WERI-Rb-1 (cell line): Measurements from ENCODE around the gene UTF1.

Experiments
- DNase-seq: peaks from one replicate; pipeline ENCODE4 v3.0.0-alpha.2; 2020
- H3K27ac ChIP-seq: fragments of 250-450 bp; sonication (Bioruptor Pico); 2 replicates; pipeline ENCODE4 v1.5.1; 2020; ENCODE audit warnings: mild to moderate bottlenecking, moderate library complexity
- H3K27me3 ChIP-seq: fragments of 250-450 bp; sonication (Bioruptor Pico); 2 replicates; pipeline ENCODE4 v1.5.1; 2021; ENCODE audit warnings: mild to moderate bottlenecking, low read depth, moderate library complexity; ENCODE audit not compliant: insufficient read depth, severe bottlenecking
- H3K36me3 ChIP-seq: fragments of 250-450 bp; sonication (Bioruptor Pico); 2 replicates; pipeline ENCODE4 v1.5.1; 2020; ENCODE audit warnings: mild to moderate bottlenecking, moderate library complexity
- H3K4me3 ChIP-seq: 2 replicates; pipeline ENCODE4 v1.5.1; 2011; ENCODE audit warnings: low read depth, mild to moderate bottlenecking, control low read depth, low read length
- H3K9me3 ChIP-seq: fragments of 250-450 bp; sonication (Bioruptor Pico); 2 replicates; pipeline ENCODE4 v1.5.1; 2021; ENCODE audit warnings: mild to moderate bottlenecking, moderate library complexity; ENCODE audit not compliant: severe bottlenecking
- TF ChIP-seq, protein P1 (sequence below): IDR thresholded peaks from 2 replicates; pipeline ENCODE4 v1.5.1; 2011; ENCODE audit warnings: low read depth, mild to moderate bottlenecking, control low read depth, inconsistent platforms, low read length

UTF1 gene

DNA sequence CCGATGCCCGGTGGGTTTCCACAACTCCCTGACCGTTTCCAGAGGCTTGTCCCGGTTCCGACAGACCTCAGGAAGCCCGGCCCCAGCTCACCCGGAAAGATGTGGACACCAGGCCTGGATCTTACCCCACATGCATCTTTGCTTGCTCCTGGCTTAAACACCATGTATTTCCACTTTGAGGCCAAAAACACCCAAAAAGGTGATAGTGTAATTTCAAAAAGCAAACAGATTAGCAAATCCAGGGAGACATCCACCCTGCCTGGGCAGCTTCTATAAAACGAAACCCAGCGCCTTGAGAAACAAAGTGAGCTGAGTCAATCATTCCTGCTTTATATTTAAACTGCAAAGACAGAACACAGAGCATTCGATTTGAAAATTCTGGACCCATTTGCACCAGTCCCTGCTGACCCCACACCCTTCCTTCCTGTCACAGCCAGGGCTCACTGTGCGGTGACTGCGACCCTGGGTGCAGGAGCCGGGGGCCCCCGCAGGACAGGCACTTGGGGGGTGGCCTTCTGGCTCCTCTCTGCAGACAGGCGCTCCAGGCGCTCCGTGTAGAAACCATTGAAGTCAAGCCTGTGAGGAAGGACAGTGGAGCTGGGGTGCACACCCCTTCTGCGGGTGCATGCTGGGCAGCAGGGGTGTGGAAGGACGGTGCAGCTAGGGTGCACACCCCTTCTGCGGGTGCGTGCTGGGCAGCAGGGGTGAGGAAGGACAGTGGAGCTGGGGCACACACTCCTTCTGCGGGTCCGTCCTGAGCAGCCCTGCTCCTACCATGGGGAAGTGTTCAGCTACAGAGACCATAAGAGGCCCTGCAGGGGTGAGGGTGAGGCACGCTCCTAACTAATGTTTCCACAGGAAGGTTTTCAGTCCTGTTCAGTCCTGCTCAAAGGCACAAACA is 49.6 kb downstream of the UTF1 start:
- Histone ChIP-seq H3K27me3 (peaks cover 10% of the 10 kb centered on the region), H3K36me3 (peaks cover 27% of the 10 kb centered on the region), H3K9me3 (no peaks in the 10 kb centered on the region), H3K27ac (no peak overlapping the region), H3K4me3 (no peak overlapping the region)
- DNase-seq: no peak
- TF ChIP-seq, protein P1, sequence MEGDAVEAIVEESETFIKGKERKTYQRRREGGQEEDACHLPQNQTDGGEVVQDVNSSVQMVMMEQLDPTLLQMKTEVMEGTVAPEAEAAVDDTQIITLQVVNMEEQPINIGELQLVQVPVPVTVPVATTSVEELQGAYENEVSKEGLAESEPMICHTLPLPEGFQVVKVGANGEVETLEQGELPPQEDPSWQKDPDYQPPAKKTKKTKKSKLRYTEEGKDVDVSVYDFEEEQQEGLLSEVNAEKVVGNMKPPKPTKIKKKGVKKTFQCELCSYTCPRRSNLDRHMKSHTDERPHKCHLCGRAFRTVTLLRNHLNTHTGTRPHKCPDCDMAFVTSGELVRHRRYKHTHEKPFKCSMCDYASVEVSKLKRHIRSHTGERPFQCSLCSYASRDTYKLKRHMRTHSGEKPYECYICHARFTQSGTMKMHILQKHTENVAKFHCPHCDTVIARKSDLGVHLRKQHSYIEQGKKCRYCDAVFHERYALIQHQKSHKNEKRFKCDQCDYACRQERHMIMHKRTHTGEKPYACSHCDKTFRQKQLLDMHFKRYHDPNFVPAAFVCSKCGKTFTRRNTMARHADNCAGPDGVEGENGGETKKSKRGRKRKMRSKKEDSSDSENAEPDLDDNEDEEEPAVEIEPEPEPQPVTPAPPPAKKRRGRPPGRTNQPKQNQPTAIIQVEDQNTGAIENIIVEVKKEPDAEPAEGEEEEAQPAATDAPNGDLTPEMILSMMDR: no peak

DNA sequence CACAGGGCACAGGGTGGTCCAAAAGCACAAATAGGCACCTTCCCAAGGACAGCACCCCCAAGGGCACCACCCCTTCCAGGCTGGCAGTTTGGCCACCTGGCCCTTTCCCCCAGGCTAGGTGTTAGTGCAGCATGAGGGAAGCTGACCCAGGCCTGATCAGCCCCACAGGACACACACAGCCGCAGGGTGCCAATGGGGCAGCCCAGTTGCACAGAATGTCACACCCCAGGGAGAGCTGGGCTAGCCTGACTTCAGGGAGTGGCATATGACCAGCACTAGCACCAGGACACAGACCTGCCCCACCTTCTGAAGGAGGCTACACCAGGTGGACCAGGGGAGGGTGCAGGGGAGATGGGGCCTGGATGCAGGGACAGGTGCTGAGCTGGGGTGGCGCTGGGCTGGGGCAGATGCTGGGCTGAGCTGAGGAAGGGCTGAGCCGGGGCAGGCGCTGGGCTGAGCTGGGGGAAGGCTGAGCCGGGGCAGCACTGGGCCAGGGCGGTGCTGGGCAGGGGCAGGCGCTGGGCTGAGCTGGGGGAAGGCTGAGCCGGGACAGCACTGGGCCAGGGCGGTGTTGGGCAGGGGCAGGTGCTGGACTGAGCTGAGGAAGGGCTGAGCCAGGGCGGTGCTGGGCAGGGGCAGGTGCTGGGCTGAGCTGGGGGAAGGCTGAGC is 50.5 kb downstream of the UTF1 start:
- H3K36me3 ChIP-seq: peaks cover 37% of the 10 kb centered on the region
- DNase-seq: no peak
- peaks cover 10% of the 10 kb centered on the region for H3K27me3 ChIP-seq
- H3K9me3 ChIP-seq: no peaks in the 10 kb centered on the region
- no peak overlapping the region for H3K27ac ChIP-seq
- H3K4me3 ChIP-seq: no peak overlapping the region
- TF ChIP-seq, protein P1: no peak

DNA sequence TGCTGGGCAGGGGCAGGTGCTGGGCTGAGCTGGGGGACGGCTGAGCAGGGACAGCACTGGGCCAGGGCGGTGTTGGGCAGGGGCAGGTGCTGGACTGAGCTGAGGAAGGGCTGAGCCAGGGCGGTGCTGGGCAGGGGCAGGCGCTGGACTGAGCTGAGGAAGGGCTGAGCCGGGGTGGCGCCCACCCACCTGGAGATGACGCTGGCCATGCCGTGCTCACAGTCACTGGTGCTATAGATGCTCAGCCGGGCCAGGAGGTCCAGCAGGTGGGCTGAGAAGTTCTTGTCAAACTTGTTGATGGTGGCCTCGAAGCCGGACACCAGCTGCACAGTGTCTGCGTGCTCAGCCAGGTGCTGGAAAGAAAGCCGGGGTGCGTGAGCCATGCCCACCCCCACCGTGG is 51.1 kb downstream of the UTF1 start:
- H3K27ac ChIP-seq: no peak overlapping the region
- peaks cover 40% of the 10 kb centered on the region for H3K36me3 ChIP-seq
- TF ChIP-seq, protein P1: no peak
- DNase-seq: no peak
- H3K27me3 ChIP-seq: peaks cover 6% of the 10 kb centered on the region
- H3K9me3 ChIP-seq: no peaks in the 10 kb centered on the region
- H3K4me3 ChIP-seq: no peak overlapping the region
